ENCODE results near the gene USP24.

GRCh38 chr1:55043011-55043410, 172.2 kb downstream of the USP24 start:
- TF ChIP-seq EZH2phosphoT487 (IDR thresholded peaks at IDR 0.05; ENCODE audit: borderline replicate concordance, low read length) (no peak), CTCF (conservative IDR thresholded peaks at IDR 0.05; ENCODE audit: low read depth, low read length) (no peak), EZH2 (IDR thresholded peaks at IDR 0.05; ENCODE audit: low read length, unreplicated experiment) (no peak)

Data from PC-3 (cell line).